HUES6 (cell line): ENCODE data around the gene CHAD.

ENCODE experiments used
- H3K27ac ChIP-seq: 2 replicates; pipeline ENCODE4 v1.7.0; 2013; ENCODE audit warnings: low read depth, mild to moderate bottlenecking, low read length, inconsistent platforms
- H3K27me3 ChIP-seq: 2 replicates; pipeline ENCODE4 v1.6.1; 2013; ENCODE audit warnings: low read length; ENCODE audit not compliant: control insufficient read depth, insufficient read depth
- H3K36me3 ChIP-seq: 2 replicates; pipeline ENCODE4 v1.6.1; 2013; ENCODE audit warnings: low read length; ENCODE audit not compliant: control insufficient read depth, insufficient read depth
- H3K4me1 ChIP-seq: 2 replicates; pipeline ENCODE4 v1.6.1; 2013; ENCODE audit warnings: low read length; ENCODE audit not compliant: control insufficient read depth, insufficient read depth
- H3K4me3 ChIP-seq: 2 replicates; pipeline ENCODE4 v1.5.1; 2013; ENCODE audit warnings: low read depth, low read length
- H3K9ac ChIP-seq: one replicate; pipeline ENCODE4 v1.6.1; 2013; ENCODE audit warnings: mild to moderate bottlenecking, low read length
- H3K9me3 ChIP-seq: 2 replicates; pipeline ENCODE4 v1.6.1; 2013; ENCODE audit warnings: low read depth, low read length; ENCODE audit not compliant: control insufficient read depth, insufficient read depth

The CHAD gene

DNA sequence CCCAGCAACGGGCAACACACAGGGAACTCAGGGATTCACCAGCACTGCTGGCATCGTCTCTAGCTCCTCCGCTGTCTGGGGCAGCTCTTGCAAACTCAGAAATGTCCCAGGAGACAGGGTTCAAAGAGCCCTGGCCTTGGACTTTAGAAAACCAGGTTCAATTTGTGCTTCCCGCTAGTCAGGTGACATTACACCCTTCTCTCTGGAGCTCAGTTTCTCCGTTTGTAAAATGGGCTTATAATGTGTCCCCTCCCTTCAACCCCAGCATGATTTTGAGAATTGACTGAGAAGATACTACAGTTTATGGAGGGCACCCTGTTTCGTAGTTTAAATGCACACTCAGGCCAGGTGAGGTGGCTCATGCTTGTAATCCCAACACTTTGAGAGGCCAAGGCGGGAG lies 37.6 kb upstream of the CHAD start:
- Histone ChIP-seq H3K4me1 (peaks cover 18% of the 10 kb centered on the region), H3K27ac (no peak overlapping the region), H3K36me3 (no peaks in the 10 kb centered on the region), H3K9me3 (no peaks in the 10 kb centered on the region), H3K27me3 (0 out of 2 replicates have a peak, but pooled peaks cover 3% of the 10 kb centered on the region), H3K4me3 (no peak overlapping the region), H3K9ac (no peak overlapping the region)

DNA sequence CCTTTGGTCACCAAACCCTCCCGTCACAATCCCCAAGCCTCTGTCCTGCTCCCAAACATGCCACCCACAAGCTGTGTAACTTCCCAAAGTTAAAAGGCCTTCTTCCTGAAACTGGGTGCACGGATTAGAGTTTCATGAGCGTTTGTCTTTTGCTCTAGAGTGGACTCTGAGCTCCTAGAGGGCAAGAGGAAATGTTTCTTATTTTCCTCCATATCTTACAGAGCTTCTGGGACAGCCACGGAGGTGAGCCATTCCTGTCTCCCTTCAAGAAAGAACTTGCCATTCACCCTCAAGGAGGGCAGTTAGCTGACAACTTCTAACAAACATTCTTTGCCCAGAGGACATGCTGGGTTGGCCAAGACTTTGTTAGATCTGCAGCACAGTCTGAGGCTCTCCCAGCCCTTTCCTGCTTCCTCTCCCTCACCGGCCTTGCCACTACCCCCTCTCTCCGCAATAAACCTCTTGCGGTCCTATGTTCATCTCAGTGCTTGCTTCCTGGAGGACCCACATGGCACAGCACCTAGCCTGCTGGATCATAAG lies 37.0 kb upstream of the CHAD start:
- Histone ChIP-seq H3K9ac (no peak overlapping the region), H3K36me3 (no peaks in the 10 kb centered on the region), H3K27me3 (0 out of 2 replicates have a peak, but pooled peaks cover 3% of the 10 kb centered on the region), H3K4me1 (peaks cover 16% of the 10 kb centered on the region), H3K9me3 (no peaks in the 10 kb centered on the region), H3K4me3 (no peak overlapping the region), H3K27ac (no peak overlapping the region)

DNA sequence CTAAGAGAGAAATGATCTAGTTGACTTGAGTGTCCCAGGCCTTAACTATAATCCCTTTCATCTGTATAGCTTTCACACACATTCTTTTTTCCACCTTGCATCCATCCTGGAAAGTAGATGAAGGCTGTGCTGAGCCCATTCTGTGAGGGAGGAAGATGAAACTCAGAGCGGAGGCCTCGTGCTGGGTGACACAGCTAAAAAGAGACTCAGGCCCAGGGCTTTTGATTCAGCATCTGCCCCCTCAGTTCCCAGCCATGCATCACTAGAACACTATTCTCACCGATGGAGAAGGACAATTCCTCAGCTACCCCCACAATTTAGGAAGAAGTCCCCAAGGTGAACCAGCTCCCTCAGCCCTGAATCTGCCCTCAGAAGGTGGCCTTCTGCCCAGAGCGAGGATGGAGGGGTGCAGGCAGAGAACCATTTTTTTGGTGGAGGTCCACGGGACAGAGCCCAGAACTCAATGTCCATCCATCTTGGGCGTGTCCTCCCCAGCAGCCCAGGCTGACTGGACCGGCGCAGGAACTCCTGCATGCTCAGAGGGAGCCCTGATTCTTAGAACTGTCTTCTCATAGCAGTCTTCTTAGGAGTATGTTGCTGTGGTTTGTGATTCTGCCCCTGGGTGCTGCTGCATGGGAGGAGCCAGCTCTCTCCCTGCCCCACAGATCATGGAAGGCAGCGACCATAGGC lies 33.8 kb upstream of the CHAD start:
- Histone ChIP-seq H3K4me1 (peaks cover 6% of the 10 kb centered on the region; the same call in 1 of the 2 replicates), H3K36me3 (no peaks in the 10 kb centered on the region), H3K27me3 (no peaks in the 10 kb centered on the region), H3K9me3 (no peaks in the 10 kb centered on the region), H3K9ac (no peak overlapping the region), H3K27ac (no peak overlapping the region), H3K4me3 (no peak overlapping the region)

DNA sequence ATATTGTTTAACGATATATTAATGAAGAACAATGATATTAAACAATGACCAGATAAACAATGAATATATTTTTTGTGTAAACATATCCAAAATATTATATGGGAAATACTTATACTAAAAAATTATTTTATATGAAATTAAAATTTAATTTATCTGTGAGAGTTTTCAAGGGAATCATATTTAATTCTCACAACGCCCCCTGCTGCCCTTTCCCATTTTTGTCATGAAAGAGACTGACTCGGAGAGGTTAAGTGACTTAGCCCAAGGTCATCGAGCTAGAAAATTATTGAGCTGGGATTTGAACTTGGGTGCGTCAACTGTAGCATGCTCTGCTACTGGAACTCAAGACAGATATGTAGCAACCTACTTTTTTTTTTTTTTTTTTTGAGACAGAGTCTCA lies 32.4 kb upstream of the CHAD start:
- Histone ChIP-seq H3K4me1 (peaks cover 6% of the 10 kb centered on the region; the same call in 1 of the 2 replicates), H3K27ac (no peak overlapping the region), H3K27me3 (no peaks in the 10 kb centered on the region), H3K9me3 (no peaks in the 10 kb centered on the region), H3K36me3 (no peaks in the 10 kb centered on the region), H3K4me3 (no peak overlapping the region), H3K9ac (no peak overlapping the region)

DNA sequence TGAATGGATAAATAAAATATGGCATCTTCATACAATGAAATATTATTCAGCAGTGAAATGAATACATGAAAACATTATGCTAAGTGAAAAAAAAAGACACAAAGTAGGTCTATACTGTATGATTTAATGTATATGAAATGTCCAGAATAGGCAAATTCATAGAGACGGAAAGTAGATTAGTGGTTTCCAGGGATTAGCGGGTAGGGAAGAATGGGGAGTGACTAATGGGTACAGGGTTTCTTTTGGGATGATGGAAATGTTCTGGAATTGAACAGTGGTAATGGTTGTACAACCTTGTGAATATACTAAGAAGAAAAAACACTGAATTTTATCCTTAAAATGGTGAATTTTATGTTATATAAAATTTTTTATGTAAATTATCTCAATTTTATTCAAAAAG lies 31.0 kb upstream of the CHAD start:
- H3K27me3 ChIP-seq = no peaks in the 10 kb centered on the region
- no peaks in the 10 kb centered on the region for H3K9me3 ChIP-seq
- no peaks in the 10 kb centered on the region for H3K36me3 ChIP-seq
- no peak overlapping the region for H3K4me3 ChIP-seq
- no peak overlapping the region for H3K9ac ChIP-seq
- H3K4me1 ChIP-seq = peaks cover 6% of the 10 kb centered on the region; the same call in 1 of the 2 replicates
- no peak overlapping the region for H3K27ac ChIP-seq

DNA sequence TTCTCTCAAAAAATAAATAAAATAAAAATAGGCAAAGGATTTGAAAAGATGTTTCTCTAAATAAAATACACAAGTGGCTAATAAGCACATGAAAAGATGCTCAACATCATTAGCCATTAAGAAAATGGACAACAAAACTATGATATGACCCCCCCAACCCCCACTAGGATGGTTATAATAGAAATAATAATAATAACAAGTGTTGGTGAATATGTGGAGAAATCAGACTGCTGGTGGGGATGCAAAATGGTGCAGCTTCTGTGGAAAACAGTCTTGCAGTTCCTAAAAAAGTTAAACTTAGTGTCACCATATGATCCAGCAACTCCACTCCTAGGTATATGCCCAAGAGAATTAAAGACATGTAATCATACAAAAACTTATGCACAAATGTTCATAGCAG lies 30.6 kb upstream of the CHAD start:
- no peak overlapping the region for H3K9ac ChIP-seq

DNA sequence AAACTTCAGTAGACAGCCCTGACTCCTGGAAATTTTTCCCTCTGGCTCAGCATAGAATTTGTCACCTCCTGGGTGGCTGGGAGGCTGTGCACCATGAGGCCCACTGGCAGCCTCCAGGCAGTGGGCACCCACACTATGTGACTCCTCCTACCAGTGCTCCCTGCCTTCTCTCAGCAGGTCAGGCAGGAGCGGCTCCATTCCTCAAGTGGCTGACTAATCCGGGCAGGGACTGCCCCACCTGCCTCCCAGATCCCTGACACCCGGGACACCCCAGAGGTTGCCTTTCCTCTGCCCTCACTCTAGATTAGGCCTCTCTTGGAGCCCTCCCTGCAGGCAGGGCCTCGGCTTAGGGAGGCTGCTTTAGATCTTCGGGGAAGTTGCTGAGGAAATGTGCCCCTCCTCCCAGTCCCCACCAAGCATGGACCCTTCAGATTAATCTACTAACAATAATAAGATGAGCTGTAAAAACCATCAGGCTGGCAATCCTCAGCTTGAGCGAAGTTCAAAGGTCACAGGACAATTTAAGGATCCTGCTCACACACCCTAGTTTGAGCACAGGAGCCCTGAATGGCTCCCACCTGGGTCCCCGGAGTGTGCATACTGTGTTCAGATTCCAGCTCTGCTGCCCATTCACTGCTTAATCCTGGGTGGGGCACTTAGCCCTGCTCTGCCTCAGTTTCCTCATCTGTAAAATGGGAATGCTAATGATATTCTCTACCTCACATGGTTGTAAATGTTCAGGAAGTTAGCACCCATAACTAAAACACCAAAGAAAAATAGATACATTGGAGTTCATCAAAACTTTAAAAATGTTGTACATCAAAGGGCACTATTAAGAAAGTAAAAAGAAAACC lies 29.6 kb upstream of the CHAD start:
- Histone ChIP-seq H3K4me3 (no peak overlapping the region), H3K36me3 (no peaks in the 10 kb centered on the region), H3K9ac (no peak overlapping the region), H3K9me3 (no peaks in the 10 kb centered on the region), H3K27me3 (no peaks in the 10 kb centered on the region), H3K27ac (no peak overlapping the region), H3K4me1 (no peaks in the 10 kb centered on the region)

More for the DNA sequence above, 30.6 kb upstream of the CHAD start:
- no peaks in the 10 kb centered on the region for H3K27me3 ChIP-seq
- H3K27ac ChIP-seq = no peak overlapping the region
- H3K36me3 ChIP-seq = no peaks in the 10 kb centered on the region
- H3K4me3 ChIP-seq = no peak overlapping the region
- H3K4me1 ChIP-seq = peaks cover 6% of the 10 kb centered on the region; the same call in 1 of the 2 replicates
- no peaks in the 10 kb centered on the region for H3K9me3 ChIP-seq

DNA sequence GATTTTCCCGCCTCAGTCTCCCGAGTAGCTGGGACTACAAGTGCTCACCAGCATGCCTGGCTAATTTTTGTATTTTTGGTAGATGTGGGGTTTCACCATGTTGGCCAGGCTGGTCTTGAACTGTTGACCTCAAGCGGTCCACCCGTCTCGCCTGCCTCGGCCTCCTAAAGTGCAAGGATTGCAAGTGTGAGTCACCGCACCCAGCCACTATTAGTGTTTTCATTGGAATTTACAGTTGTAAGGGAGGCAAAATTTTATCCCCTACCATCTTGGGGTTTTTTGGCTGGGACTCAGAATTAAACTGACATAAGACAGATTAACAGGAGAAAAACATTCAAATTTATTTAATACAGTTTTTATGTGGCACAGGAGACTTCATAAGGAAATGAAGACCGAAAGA lies 27.2 kb upstream of the CHAD start:
- H3K9me3 ChIP-seq = no peaks in the 10 kb centered on the region
- H3K9ac ChIP-seq = no peak overlapping the region
- H3K4me3 ChIP-seq = no peak overlapping the region
- H3K27me3 ChIP-seq = no peaks in the 10 kb centered on the region
- no peaks in the 10 kb centered on the region for H3K4me1 ChIP-seq
- no peaks in the 10 kb centered on the region for H3K36me3 ChIP-seq
- H3K27ac ChIP-seq = no peak overlapping the region

DNA sequence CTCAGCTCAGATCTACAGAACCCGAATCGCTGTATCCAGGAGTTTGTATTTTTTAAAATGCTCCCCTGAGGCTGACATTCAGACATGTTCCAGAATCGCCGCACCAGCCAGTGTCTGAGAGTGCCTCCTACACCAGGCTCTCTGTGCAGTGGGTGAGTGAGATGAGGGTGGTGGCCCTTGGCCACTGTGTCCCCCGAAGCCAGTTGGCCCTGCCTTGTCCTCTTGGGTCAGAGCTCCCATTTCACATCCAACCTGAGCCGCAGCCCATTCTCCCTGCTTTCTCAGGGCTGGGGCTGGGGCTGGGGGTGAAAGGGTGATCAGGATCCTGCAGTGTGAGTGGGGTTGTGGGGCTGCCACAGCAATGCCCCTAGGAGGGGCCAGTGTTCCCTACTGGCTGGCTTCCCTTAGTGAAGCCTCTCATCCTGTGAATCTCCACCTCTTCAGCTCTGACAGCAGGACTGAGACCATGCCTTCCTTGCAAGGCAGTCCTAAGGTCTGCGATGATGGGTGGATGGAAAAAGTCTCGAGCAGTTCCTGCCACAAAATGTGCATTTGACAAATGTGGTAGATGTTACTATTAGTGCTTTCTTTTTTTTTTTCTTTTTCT lies 26.6 kb upstream of the CHAD start:
- Histone ChIP-seq H3K27ac (no peak overlapping the region), H3K36me3 (no peaks in the 10 kb centered on the region), H3K4me1 (no peaks in the 10 kb centered on the region)

DNA sequence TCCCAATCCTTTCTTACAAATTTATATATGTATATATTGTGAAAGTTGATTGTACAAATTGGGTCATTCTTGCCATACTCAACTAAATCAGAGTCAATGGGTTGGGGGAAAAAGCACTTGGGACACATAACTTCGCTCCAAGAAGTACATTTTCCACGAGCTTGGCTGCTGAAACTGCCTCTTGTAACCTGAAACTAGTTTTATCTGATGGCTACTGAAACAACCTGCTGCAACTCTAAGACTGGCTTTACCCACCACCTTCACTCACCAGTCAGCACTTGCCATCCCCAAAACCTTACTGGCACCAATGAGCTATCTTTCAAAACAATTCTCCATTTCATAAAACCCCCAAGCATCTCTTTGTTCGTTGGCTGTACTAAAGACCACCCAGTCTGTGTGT lies 25.1 kb upstream of the CHAD start:
- Histone ChIP-seq H3K27ac (no peak overlapping the region), H3K36me3 (no peaks in the 10 kb centered on the region), H3K9ac (no peak overlapping the region), H3K27me3 (no peaks in the 10 kb centered on the region), H3K9me3 (no peaks in the 10 kb centered on the region), H3K4me1 (no peaks in the 10 kb centered on the region), H3K4me3 (no peak overlapping the region)

More for the DNA sequence above, 26.6 kb upstream of the CHAD start:
- Histone ChIP-seq H3K27me3 (no peaks in the 10 kb centered on the region), H3K9ac (no peak overlapping the region), H3K4me3 (no peak overlapping the region), H3K9me3 (no peaks in the 10 kb centered on the region)
